GM18868 (cell line): ENCODE results near the gene TIMP1.

ENCODE experiments used
- ATAC-seq: cut with Tn5 transposase; IDR thresholded peaks from one replicate; pipeline ENCODE4 v1.9.1; 2021; ENCODE audit warnings: mild to moderate bottlenecking, moderate library complexity; ENCODE audit not compliant: unreplicated experiment

The TIMP1 gene

GRCh38 chrX:47633689-47634590 is 51.7 kb downstream of the TIMP1 start:
- no peak for ATAC-seq

GRCh38 chrX:47634871-47635575 is 52.8 kb downstream of the TIMP1 start:
- no peak for ATAC-seq
